HL-60 (cell line): ENCODE measurements around the gene C16orf82.

ENCODE experiments used
- CTCF ChIP-seq: IDR thresholded peaks from one replicate; pipeline ENCODE4 v1.5.1; 2011; ENCODE audit warnings: low read length, control low read depth, inconsistent platforms; ENCODE audit not compliant: insufficient read depth
- POLR2AphosphoS5 ChIP-seq: IDR thresholded peaks from 2 replicates; pipeline ENCODE4 v1.6.1; 2012; ENCODE audit warnings: low read depth

- TF ChIP-seq POLR2AphosphoS5 = no peak
- TF ChIP-seq CTCF = no peak
Measured at GRCh38 chr16:27028591-27029110, 38.1 kb upstream of the C16orf82 start.
